Measurements from ENCODE around the gene CAPN12.
A peak's percentile ranks its signal among the peaks of the same experiment; 100 is the strongest.
"Not testable (repeated sequence)": the region's sequence is repeated elsewhere in the genome, so short reads cannot be mapped to it uniquely, and the experiment has no call there.

Gene CAPN12

DNA sequence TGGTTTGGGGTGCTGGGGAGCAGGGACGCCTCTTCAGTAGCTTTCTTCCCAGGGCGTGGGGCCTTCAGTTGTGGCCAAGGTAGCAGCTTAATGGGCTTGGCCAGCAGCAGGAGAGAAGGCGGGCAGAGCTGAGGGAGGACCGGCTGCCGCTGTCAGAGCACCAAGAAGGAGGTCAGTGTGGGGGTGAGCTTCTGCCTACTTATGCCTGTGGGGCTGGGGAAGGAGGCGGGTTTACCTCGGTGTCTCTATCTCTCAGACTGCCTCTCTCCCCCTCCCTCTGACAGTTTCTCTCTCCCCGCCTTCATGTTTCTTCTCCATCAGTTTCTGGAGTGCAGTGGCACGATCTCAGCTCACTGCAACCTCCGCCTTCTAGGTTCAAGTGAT, at the start of gene CAPN12:
TSS of gene CAPN12 (minus strand) at position 177 of the 384 bp plus-strand sequence. CDS start 309 bp downstream, outside the sequence.
- no peak for DNase-seq

DNA sequence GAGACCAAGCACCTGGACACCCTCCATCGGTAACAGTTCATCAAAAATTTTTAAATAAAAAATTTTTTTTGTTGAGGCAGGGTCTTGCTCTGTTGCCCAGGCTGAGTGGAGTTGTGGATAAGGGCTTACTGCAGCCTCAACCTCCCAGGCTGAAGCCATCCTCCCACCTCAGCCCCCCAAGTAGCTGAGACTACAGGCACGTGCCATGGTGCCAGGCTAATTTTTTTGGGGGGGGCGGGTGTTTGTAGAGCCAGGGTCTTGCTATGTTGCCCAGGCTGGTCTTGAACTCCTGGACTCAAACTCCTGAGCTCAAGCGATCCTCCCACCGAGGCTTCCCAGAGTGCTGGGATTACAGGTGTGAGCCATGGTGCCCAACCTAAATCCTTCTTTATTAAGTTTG, 49.4 kb upstream of the CAPN12 start:
- DNase-seq, result no peak

- no peak for DNase-seq
Observed at GRCh38 chr19:38793177-38793576, 48.9 kb upstream of the CAPN12 start.

DNA sequence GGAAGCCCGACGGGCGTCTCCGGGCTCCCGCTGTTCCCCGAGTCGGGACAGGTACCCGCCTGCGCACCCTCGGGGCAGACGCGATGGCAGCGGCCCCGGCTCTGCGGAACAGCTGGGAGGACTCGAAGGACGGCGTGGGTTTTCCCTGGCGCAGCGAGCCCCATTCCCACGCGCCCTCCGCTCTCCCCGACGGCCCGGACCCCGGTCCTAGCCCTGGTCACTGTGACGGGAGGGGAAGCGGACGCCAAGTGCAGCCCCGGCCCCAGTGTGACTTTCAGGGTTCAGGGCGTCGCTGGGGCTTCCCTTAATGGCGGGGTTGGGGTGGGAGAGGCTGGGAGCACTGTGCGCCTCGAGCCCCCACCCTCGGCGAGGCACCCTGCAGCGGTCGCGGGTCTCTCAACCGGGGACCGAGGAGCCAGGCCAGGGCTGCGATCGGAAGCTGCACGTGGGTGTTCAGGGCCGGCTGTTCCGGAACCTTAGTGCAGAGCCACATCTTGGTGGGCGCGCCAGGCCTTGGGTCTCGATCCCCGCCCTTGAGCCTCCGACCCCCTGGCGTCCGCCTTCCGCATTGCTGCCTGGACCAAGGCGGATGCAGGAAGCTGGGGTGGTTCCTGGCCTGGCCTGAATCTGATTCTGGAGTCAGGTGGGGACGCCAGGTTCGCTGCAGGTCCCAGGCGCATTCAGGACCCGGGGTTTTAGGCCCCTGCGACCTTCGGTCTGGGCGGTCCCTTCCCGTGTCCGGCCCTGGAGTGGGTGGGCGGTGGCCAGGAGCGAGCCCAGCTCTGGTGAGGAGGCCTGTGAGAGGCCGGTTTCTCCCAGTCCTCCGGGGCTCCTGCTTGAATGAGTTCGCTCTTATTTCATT, 48.2 kb upstream of the CAPN12 start:
- DNase-seq, result peak; percentile 78

DNA sequence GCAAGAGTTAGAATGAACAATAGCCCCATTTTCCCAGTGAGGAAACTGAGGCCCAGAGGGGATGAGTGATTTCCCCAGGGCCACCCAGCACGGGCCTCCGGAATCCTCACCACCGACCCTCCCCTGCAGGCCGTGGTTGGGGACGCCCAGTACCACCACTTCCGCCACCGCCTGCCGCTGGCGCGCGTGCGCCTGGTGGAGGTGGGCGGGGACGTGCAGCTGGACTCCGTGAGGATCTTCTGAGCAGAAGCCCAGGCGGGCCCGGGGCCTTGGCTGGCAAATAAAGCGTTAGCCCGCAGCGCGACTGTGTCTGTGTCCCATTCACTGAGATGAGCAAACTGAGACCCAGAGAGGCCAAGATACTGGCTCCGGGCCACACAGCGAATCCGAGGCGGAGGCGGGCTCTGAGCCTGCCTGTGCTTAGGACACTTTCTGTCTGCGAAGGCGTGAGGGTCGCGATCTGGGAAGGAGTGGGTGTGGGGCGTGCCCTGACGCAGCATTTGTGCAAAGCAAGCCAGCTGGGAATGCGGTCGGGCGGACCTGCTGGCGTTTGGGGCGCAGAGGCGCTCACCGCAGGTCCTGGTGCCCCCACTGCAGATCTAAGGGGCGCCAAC, 47.3 kb upstream of the CAPN12 start:
- not testable (repeated sequence) for DNase-seq

GRCh38 chr19:38790507-38791403, 46.5 kb upstream of the CAPN12 start:
- DNase-seq, result not testable (repeated sequence)

DNA sequence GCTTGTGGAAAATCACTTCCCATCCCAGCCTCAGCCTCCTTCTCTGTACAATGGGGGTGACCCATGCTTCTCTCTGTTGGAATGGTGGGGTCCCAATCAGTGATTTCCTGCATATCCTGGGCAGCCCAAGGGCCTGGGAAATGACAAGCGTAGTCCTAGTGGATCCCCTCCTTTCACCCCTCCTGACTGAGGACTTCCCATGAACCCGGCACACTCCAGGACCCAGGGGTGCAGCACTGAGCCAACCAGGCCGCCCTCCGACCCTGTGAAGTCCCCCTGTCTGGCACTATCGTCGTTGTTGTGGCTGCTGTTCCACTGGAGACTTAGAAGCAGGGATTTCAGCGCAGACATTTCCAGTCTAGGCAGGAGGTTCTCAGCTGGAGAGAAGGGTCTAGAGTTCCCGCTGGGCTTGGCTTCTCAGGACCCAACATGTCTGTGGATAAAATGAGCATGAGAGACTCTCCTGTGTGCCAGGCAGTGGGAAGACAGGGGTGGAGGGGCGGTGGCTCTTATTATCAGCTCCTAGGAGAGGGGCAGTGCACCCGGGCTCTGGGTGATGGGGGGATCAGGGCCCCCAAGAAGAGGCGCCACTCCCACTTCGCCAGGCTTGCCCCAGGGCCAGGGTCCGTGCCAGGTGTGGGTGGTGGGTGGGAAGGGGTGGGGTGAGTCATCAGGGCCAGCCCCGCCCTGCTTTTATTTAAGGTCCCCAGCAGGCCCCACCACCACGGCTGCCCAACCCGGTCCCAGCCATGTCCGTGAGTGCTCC, 44.4 kb upstream of the CAPN12 start, which contains the start of gene LGALS7B:
TSS of gene LGALS7B (plus strand) at position 723 of the 766 bp plus-strand sequence. CDS start at position 750, 27 bp downstream.
- DNase-seq, result no peak

GRCh38 chr19:38786572-38787265, 42.4 kb upstream of the CAPN12 start:
- no peak for DNase-seq

DNA sequence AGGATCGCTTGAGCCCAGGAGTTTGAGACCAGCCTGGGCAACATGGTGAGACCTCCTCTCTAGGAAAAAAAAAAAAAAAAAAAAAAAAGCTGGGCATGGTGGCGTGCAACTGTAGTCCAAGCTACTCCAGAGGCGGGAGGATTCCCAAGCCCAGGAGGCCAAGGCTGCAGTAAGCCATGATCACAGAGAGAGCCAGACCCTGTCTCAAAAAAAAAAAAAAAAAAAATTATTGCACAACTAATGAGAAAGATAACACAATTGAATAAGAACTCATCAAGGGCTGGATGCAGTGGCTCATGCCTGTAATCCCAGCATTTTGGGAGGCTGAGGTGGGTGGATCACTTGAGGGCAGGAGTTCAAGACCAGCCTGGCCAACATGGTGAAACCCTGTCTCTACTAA, 41.8 kb upstream of the CAPN12 start:
- DNase-seq, result not testable (repeated sequence)

- DNase-seq, result no peak
Observed at GRCh38 chr19:38785187-38785699, 41.0 kb upstream of the CAPN12 start.

- peak; percentile 63 for DNase-seq
Observed at GRCh38 chr19:38784224-38784623, 40.0 kb upstream of the CAPN12 start.

- not testable (repeated sequence) for DNase-seq
Observed at GRCh38 chr19:38782212-38782611, 37.9 kb upstream of the CAPN12 start.

- DNase-seq, result peak; percentile 84
Observed at GRCh38 chr19:38781058-38781457, 36.8 kb upstream of the CAPN12 start.

DNA sequence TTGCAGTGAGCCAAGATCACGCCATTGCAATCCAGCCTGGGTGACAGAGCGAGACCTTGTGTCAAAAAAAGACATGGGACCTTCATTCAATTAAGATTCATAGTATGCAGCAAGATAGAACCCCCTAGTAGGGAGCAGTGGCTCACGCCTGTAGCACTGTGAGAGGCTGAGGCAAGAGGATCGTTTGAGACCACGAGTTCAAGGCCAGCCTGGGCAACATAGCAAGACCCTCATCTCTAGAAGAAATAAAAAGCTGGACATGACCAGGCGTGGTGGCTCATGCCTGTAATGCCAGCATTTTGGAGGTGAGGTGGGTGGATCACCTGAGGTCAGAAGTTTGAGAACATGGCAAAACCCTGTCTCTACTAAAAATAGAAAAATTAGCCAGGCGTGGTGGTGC, 36.2 kb upstream of the CAPN12 start:
- no peak for DNase-seq

DNA sequence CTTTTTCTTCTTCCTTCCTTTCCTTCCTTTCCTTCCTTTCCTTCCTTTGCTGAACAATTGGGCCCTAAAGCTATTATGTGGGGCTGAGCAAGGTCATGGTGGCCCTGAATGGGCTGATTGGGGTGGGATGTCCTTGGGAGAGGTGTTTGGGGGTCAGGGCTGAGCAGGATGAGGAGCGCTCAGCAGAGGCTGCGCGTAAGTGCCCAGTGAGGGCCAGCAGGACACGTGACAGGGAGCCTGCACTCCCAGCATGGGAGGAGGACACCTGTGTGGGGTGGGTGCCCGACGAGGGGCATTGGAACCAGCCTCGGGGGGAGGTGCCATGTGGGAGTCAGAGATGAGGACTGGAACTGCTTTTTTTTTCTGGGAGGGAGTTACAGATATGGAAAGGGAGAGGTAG, 34.5 kb upstream of the CAPN12 start:
- no peak for DNase-seq

DNA sequence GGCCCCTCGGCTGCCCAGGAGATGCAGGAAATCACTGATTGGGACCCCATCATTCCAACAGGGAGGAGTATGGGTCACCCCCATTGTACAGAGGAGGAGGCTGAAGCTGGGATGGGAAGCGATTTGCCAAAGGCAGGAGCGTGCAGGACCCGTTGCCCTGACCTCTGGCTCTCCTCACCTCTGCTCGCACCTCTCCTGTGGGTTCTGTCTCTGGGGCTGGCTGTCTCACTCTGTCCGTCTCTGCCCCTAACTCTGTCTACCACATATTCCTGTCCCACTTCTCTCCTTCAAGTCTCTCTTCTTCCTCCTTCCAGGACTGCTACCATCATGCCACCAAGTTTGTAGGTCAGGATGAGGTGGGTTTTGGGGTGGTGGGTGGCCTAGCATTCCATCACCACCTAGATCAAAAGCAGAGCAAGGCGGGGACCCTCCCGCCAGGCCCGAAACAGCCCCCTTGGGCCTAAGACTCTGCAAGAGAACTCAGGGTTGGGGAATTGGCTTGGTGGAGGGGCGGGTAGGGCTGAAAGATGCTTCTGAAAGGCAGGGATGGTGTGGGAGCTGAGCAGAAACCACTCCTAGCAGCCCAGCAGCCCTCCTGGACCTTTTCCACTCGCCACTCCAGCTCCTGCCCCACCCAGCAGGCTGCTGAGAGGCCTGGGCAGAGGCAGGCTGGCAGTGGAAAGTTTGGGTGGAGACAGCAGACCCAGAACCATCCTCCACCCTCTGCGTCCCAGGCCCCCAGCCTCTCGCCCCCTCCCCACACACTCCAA, 30.1 kb upstream of the CAPN12 start:
- no peak for DNase-seq

DNA sequence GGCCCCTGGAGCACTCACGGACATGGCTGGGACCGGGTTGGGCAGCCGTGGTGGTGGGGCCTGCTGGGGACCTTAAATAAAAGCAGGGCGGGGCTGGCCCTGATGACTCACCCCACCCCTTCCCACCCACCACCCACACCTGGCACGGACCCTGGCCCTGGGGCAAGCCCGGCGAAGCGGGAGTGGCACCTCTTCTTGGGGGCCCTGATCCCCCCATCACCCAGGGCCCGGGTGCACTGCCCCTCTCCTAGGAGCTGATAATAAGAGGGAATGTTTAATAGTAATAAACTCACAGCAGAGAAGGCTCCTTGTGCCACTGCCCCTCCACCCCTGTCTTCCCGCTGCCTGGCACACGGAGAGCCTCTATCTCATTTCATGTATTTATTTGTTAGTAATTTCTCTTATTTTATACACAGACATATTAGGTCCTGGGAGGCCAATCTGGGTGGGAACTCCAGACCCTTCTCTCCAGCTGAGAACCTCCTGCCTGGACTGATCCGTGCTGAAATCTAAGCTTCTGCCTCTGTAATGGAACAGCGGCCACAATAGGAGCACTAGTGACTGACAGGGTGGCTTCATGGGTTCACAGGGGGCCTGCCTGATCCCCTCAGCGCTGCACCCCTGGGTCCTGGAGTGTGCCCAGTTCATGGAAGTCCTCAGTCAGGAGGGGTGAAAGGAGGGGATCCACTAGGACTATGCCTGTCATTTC, 29.3 kb upstream of the CAPN12 start, which contains the start of gene LGALS7:
TSS of gene LGALS7 (minus strand) at position 49 of the 709 bp plus-strand sequence. CDS start at position 24, 25 bp downstream.
- DNase-seq, result no peak

- not testable (repeated sequence) for DNase-seq
Observed at GRCh38 chr19:38771569-38771968, 27.3 kb upstream of the CAPN12 start.

DNA sequence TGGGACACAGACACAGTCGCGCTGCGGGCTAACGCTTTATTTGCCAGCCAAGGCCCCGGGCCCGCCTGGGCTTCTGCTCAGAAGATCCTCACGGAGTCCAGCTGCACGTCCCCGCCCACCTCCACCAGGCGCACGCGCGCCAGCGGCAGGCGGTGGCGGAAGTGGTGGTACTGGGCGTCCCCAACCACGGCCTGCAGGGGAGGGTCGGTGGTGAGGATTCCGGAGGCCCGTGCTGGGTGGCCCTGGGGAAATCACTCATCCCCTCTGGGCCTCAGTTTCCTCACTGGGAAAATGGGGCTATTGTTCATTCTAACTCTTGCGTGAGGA, 26.6 kb upstream of the CAPN12 start:
- not testable (repeated sequence) for DNase-seq

Measured in hematopoietic multipotent progenitor cell treated with erythropoietin and hydrocortisone succinate and interleukin-3 and kit ligand, for 4 days (in vitro differentiated cells).